K562 (cell line): Measurements from ENCODE around the gene FGF11. TPM values are rescaled to one million over a fixed set of nuclear protein-coding genes. Genes with fewer than 3 reads are reported as not detected.

Experiments used
- ATAC-seq: fragments of 200-7000 bp; cut with Tn5 transposase; 3 replicates; pipeline ENCODE4 v1.9.1; 2020; ENCODE audit warnings: moderate library complexity
- BruUV-seq: library from RNA; stranded (reverse); fragments of 400-500 nt; replicated peaks from 2 replicates; lab custom pipeline; 2021; lab: Mats Ljungman, UMichigan
- CTCF ChIA-PET: fragments of 300-600 bp; formaldehyde crosslinking; extraction: SDS; loops from one replicate; lab custom pipeline; 2021; ENCODE audit warnings: low intra/inter-chr PET ratio; lab: Yijun Ruan, JAX
- POLR2A ChIA-PET: fragments of 300-600, 350-650 bp; sonication (Branson Sonifier 250); formaldehyde crosslinking; extraction: SDS; loops from one replicate; lab custom pipeline; 2021; ENCODE audit warnings: antibody characterized with exemption, inconsistent platforms; lab: Yijun Ruan, JAX
- DNase-seq, 4 experiments: peaks; one replicate each; pipeline versions ENCODE4 v3.0.0 to v3.0.0-alpha.2; 2011 to 2018; ENCODE audit warnings: low spot score in 3 of 4, mixed read lengths in 3 of 4; ENCODE audit errors: extremely low read depth in 1 of 4
- FAIRE-seq: peaks from 2 replicates; lab custom pipeline; 2011; peaks lifted over from hg19 to GRCh38; lab: Jason Lieb, UNC
- H2AFZ ChIP-seq: 2 replicates; pipeline ENCODE4 v1.6.0; 2011; ENCODE audit warnings: low read depth, low read length, control low read depth, inconsistent platforms
- H3K27ac ChIP-seq: fragments of 200-600 bp; 3 replicates; pipeline ENCODE4 v1.8.0; 2011; ENCODE audit warnings: low read depth, mild to moderate bottlenecking, control low read depth, inconsistent platforms, low read length, moderate library complexity, mixed read lengths; ENCODE audit errors: extremely low read depth
- H3K27me3 ChIP-seq, 2 experiments: fragments of 300-600 bp in 1 of 2; 2 replicates in 1 of 2; 3 replicates in 1 of 2; pipeline versions ENCODE4 v1.6.0 to v1.8.0; 2011; ENCODE audit warnings: inconsistent platforms in 2 of 2, low read length in 2 of 2, mild to moderate bottlenecking in 1 of 2, mixed read lengths in 1 of 2, moderate library complexity in 1 of 2; ENCODE audit not compliant: control insufficient read depth in 2 of 2, insufficient read depth in 2 of 2
- H3K36me3 ChIP-seq: fragments of 300-600 bp; 3 replicates; pipeline ENCODE4 v1.8.0; 2011; ENCODE audit warnings: mild to moderate bottlenecking, low read length, inconsistent platforms; ENCODE audit not compliant: control insufficient read depth, insufficient read depth
- H3K4me1 ChIP-seq, 2 experiments: fragments of 200-600 bp in 1 of 2; replicated peaks in 1 of 2; 2 replicates in 1 of 2; 3 replicates in 1 of 2; pipeline versions ENCODE4 v1.5.1 to v1.8.0; 2011; ENCODE audit warnings: inconsistent platforms in 2 of 2, low read length in 2 of 2, mild to moderate bottlenecking in 1 of 2, mixed read lengths in 1 of 2, moderate library complexity in 1 of 2; ENCODE audit not compliant: control insufficient read depth in 2 of 2, insufficient read depth in 2 of 2
- H3K4me2 ChIP-seq: 2 replicates; pipeline ENCODE4 v1.6.1; 2011; ENCODE audit warnings: low read length, control low read depth, inconsistent platforms, mixed read lengths; ENCODE audit not compliant: insufficient read depth
- H3K4me3 ChIP-seq: fragments of 200-600 bp; sonication (generic), shearing (Covaris generic); 2 replicates; pipeline ENCODE4 v1.5.1; 2016; ENCODE audit warnings: control low read depth, inconsistent platforms
- H3K79me2 ChIP-seq: fragments of 200-600 bp; 3 replicates; pipeline ENCODE4 v1.8.0; 2011; ENCODE audit warnings: low read length, inconsistent platforms; ENCODE audit not compliant: control insufficient read depth, insufficient read depth
- H3K9ac ChIP-seq, 2 experiments: 2 replicates each; pipeline versions ENCODE4 v1.6.0 to v1.6.1; 2011; ENCODE audit warnings: low read depth in 2 of 2, low read length in 2 of 2, control low read depth in 1 of 2, inconsistent platforms in 1 of 2, mild to moderate bottlenecking in 1 of 2, mixed read lengths in 1 of 2; ENCODE audit not compliant: insufficient read depth in 1 of 2
- H3K9me1 ChIP-seq: one replicate; pipeline ENCODE4 v1.6.0; 2011; ENCODE audit warnings: inconsistent platforms, mild to moderate bottlenecking, low read length, moderate library complexity; ENCODE audit not compliant: control insufficient read depth, insufficient read depth
- H3K9me3 ChIP-seq: replicated peaks from 2 replicates; pipeline ENCODE4 v1.5.1; 2011; ENCODE audit warnings: low read depth, low read length, inconsistent platforms; ENCODE audit not compliant: control insufficient read depth, insufficient read depth
- H4K20me1 ChIP-seq: replicated peaks from 2 replicates; pipeline ENCODE4 v1.6.1; 2011; ENCODE audit warnings: low read length, inconsistent platforms, mixed read lengths; ENCODE audit not compliant: control insufficient read depth, insufficient read depth
- ZBTB40 ChIP-seq, 2 experiments: fragments of 450-650 bp in 1 of 2; sonication (generic) in 1 of 2; formaldehyde crosslinking in 1 of 2; IDR thresholded peaks; 2 replicates each; pipeline versions ENCODE4 v1.7.1 to v1.9.0; 2016 to 2022; ENCODE audit warnings: inconsistent platforms in 1 of 2, mild to moderate bottlenecking in 1 of 2, missing genetic modification reagents in 1 of 2
- ZNF239 ChIP-seq: fragments of 250-450 bp; sonication (Bioruptor Pico); IDR thresholded peaks from 2 replicates; pipeline ENCODE4 v1.4.0; 2020; ENCODE audit warnings: mild to moderate bottlenecking
- WGBS: fragments of 100-300 bp; shearing (Covaris generic); methylation state at CpG from one replicate; pipeline ENCODE4 v1.1.6; 2016; ENCODE audit warnings: low coverage, mixed read lengths; ENCODE audit not compliant: insufficient coverage; ENCODE audit errors: missing lambda C conversion rate; 5-methylcytosine and 5-hydroxymethylcytosine counted together
- in situ Hi-C: fragments of 300-500 bp; cut with MboI; formaldehyde crosslinking; loops from 4 replicates; pipeline ENCODE4 v1.15.0; 2018; ENCODE audit warnings: inconsistent platforms, mixed read lengths
- intact Hi-C: fragments of 100-400 bp; cut with micrococcal nuclease; formaldehyde crosslinking; loops from 2 replicates; pipeline ENCODE4 v1.14.2; 2022
- polyA plus RNA-seq, 8 experiments: library from polyadenylated mRNA; depleted of rRNA in 4 of 8; stranded (reverse) in 5 of 8; unstranded in 3 of 8; fragments of >200 nt; fragmentation: Nextera tagmentation in 2 of 8; fragmentation: Illumina TruSeq in 1 of 8; extraction: Ambion mirVana in 2 of 8; extraction: Trizol in 1 of 8; gene quantifications; 2 replicates each; pipeline versions ENCODE4 v1.2.1 to v1.2.3, GENCODE V29; 2011 to 2014; ENCODE audit warnings: inconsistent platforms in 1 of 8, missing spikeins in 1 of 8
- total RNA-seq, 7 experiments: library from RNA; depleted of rRNA in 6 of 7; stranded (reverse); fragments of >200 nt in 6 of 7; fragmentation: Illumina TruSeq in 2 of 7; extraction: Trizol in 2 of 7; gene quantifications; 2 replicates each; pipeline versions ENCODE4 v1.2.1 to v1.2.3, GENCODE V29; 2011 to 2021; ENCODE audit warnings: low replicate concordance in 1 of 7

Gene FGF11
- total and polyA plus RNA-seq, 9 of the 15 experiments (the other 6 are each of a cell fraction or from before 2014, with no cell fraction given): 1.2 to 7.5 (median 3.0) TPM

DNA sequence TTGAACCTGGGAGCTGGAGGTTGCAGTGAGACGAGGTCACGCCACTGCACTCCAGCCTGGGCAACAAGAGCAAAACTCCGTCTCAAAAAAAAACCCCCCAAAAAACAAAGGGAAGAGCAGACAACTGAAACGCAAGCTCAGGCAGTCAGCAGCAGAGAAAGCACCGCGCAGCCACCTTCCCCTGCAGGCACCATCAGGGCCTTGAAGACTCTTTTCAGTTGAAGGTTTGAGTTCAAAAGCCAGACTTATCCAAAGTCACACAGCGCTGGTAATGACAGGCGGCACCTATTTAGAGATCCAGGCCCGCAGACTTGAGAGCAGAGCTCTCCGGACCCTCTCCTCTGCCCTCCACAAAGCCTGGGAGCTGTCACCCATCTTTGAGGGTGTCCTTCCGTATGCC is 29.0 kb downstream of the FGF11 start:
- DNase-seq (no peak), FAIRE-seq (no peak), ATAC-seq (no peak)
- no peaks in the 10 kb centered on the region for H3K9me1 ChIP-seq
- intact Hi-C loops (no loop called here), in situ Hi-C loops (no loop called here)
- BruUV-seq: no TSS peak
- H3K27me3 ChIP-seq: no peaks in the 10 kb centered on the region
- WGBS: 91% methylated on average over 7 of the region's 11 CpGs
- peaks cover 8 to 20% of the 10 kb centered on the region in 2 experiments for H3K4me1 ChIP-seq
- H3K4me3 ChIP-seq: no peak overlapping the region
- TF ChIP-seq ZBTB40 (IDR thresholded peaks at IDR 0.05) (no peak), ZBTB40 (CRISPR knock-in tag; IDR thresholded peaks at IDR 0.05) (no peak), ZNF239 (peak; percentile 61)
- CTCF ChIA-PET: no interaction called here
- peak overlapping the region in 1 of 2 experiments; percentile 35; a peak in 1 of 4 replicates for H3K9ac ChIP-seq
- peaks cover 27% of the 10 kb centered on the region for H3K79me2 ChIP-seq
- no peak overlapping the region for H3K4me2 ChIP-seq
- H3K36me3 ChIP-seq: peaks cover 22% of the 10 kb centered on the region; the same call in 1 of the 3 replicates
- H3K27ac ChIP-seq: no peak overlapping the region
- POLR2A ChIA-PET: interaction anchor here (0.5 to 3.2 kb wide), 5 partner anchors 11 to 108 kb away, joined by 3 to 10 read pairs (median 3); partner anchors contain the start of genes POLR2A and ZBTB4
- H3K9me3 ChIP-seq: no peaks in the 10 kb centered on the region
- H4K20me1 ChIP-seq: no peaks in the 10 kb centered on the region
- no peak overlapping the region for H2AFZ ChIP-seq
